ENCODE results near the gene ZFYVE28.
A peak's percentile ranks its signal among the peaks of the same experiment; 100 is the strongest.

The ZFYVE28 gene

DNA sequence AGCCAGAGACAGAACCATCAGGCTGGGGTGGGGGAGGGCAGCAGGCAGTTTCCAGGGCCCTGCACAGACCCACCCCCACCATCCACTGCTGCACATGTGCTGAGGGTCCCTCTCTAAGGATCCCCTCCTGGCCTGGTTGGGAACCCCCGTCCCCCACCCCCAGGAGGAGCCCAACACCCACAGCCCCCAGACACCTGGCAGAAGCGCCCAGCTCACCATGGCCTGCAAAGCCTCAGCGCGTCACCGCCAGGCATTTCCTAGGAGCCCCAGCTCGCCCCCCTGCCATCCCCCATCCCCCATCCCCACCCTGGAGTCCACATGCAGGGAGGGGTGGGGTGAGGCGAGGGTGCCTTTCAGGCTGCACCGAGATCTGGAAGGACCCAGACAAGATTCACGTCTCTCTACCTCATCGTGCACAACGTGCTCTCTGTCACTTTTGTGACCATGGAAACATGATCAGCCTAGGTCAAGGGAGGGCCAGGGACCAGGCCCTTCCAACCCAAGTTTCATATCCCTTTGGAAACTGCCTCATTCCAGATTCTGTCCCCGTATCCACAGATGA lies 165.8 kb downstream of the ZFYVE28 start:
- Mint-ChIP-seq H3K4me1 (peaks cover 32% of the 10 kb centered on the region), H3K9me3 (no peaks in the 10 kb centered on the region), H3K27ac (peak overlapping the region; percentile 42), H3K36me3 (ENCODE audit: low read depth) (peaks cover 17% of the 10 kb centered on the region), H3K4me3 (peak overlapping the region; percentile 42), H3K27me3 (ENCODE audit: low read depth, poor library complexity) (no peaks in the 10 kb centered on the region)
- no peak for DNase-seq
- TF ChIP-seq, protein P1, sequence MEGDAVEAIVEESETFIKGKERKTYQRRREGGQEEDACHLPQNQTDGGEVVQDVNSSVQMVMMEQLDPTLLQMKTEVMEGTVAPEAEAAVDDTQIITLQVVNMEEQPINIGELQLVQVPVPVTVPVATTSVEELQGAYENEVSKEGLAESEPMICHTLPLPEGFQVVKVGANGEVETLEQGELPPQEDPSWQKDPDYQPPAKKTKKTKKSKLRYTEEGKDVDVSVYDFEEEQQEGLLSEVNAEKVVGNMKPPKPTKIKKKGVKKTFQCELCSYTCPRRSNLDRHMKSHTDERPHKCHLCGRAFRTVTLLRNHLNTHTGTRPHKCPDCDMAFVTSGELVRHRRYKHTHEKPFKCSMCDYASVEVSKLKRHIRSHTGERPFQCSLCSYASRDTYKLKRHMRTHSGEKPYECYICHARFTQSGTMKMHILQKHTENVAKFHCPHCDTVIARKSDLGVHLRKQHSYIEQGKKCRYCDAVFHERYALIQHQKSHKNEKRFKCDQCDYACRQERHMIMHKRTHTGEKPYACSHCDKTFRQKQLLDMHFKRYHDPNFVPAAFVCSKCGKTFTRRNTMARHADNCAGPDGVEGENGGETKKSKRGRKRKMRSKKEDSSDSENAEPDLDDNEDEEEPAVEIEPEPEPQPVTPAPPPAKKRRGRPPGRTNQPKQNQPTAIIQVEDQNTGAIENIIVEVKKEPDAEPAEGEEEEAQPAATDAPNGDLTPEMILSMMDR (IDR thresholded peaks at IDR 0.05): no peak

DNA sequence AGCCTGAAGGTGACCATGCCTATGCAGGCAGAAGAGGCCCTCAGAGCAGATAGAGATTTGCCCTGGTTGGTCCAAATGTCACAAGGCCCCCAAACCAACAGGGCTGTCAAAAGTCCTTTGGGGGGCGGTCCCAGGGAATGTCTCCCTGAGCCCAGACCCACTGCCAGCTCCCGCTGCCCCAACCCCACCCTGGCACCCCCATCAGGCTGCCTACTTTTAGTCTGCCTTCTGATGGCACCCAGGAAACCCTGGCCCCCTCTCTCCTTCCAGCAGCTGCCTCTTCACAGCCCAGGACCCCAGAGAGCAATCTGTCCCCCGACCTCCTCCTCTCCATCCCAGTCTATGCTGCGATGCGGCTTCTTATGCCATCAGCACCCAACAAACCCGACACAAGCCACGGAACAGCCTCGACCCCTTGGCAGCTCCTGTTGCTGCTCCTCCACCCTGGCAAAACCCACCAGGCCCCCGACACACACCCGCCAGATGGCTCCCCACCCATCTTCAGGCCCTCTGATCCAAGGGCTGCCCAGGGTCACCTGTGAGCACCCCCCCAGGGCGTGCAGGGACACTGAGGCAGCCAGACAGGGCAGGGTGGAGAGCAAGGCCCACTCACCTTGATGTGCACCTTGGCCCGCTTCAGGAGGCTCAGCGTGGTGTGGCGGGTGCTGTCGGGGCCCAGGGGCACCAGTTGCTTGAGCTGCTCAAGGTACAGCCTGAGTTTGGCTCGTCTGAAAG lies 166.5 kb downstream of the ZFYVE28 start:
- H3K4me3 Mint-ChIP-seq: no peak overlapping the region
- no peaks in the 10 kb centered on the region for H3K9me3 Mint-ChIP-seq
- TF ChIP-seq, protein P1 (IDR thresholded peaks at IDR 0.05): no peak
- peaks cover 27% of the 10 kb centered on the region for H3K4me1 Mint-ChIP-seq
- no peak overlapping the region for H3K27ac Mint-ChIP-seq
- no peaks in the 10 kb centered on the region for H3K27me3 Mint-ChIP-seq (ENCODE audit: low read depth, poor library complexity)
- peaks cover 17% of the 10 kb centered on the region for H3K36me3 Mint-ChIP-seq (ENCODE audit: low read depth)
- no peak for DNase-seq

DNA sequence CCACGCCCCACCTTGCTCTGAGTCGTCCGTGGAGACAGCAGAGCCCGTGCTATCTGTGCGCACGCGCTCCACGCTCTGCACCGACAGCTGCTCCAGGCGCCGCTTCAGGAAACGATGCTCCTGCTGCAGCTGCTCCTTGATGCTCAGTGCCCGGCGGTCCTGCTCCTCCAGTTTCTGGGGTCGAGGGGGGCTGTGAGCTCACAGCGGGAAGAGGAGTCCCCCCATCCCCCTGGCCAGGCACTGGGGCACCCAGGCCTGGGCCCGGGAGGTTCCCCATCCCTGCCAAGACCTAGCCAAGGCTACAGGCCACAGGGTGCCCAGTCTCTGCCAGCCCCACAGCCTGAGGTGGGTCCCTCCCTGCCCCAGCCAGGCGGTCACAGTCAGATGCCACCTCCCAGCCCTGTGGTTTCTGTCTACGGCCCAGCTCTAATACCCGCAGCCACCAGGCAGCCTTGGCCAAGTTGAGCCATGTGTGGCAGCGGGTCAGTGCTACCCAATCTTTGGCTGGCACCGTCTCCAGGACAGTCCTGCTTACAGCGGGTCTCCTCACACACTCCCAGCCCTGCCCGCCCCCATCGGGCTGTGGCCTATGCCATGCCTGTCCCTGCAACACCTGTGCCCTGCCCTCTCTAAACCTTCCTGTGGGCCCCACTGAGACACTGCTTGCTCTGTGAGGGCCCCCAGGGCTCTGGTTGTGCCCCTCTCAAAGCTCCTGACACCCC lies 167.2 kb downstream of the ZFYVE28 start:
- TF ChIP-seq, protein P1 (IDR thresholded peaks at IDR 0.05): no peak
- Mint-ChIP-seq H3K36me3 (ENCODE audit: low read depth) (peaks cover 17% of the 10 kb centered on the region), H3K4me1 (peaks cover 28% of the 10 kb centered on the region), H3K27me3 (ENCODE audit: low read depth, poor library complexity) (no peaks in the 10 kb centered on the region), H3K9me3 (no peaks in the 10 kb centered on the region), H3K27ac (no peak overlapping the region), H3K4me3 (no peak overlapping the region)
- peak; percentile 1 for DNase-seq

DNA sequence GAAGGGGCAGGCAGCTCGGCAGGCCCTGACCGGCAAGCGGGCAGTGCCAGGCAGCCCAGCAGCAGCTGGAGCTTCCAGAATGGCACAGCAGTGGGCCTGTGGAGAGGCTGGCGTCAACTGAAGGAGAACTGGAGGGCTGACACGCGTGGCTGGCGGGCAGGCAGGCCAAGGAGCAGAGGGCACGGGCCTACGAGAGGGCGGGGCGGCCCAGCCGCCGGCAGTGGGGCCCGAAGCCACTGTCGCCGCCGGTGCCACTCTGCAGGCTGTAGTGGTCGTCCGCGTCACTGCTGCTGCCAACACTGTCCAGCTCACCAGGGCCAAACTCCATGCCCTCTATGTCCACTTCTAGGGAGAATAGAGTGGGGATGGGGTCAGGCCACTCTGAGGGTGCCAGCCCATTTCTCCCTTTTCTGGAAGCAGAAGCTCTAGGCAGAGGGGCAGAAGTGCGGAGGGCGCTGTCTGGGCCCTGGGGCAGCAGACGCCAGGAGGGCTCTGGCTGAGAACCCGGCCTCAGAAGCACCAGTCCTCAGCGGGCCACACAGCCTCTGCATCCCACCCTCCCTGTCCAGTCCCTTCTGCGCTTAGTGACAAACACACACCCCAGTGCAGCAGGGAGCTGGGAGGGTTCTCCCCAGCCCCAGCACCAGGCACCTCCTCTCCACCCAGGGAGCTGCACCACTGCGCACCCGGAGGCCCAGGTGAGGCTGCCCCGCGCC lies 167.9 kb downstream of the ZFYVE28 start:
- Mint-ChIP-seq H3K27me3 (ENCODE audit: low read depth, poor library complexity) (no peaks in the 10 kb centered on the region), H3K27ac (no peak overlapping the region), H3K9me3 (no peaks in the 10 kb centered on the region), H3K36me3 (ENCODE audit: low read depth) (peaks cover 17% of the 10 kb centered on the region), H3K4me1 (peaks cover 33% of the 10 kb centered on the region), H3K4me3 (no peak overlapping the region)
- peak; percentile 1 for DNase-seq
- TF ChIP-seq, protein P1 (IDR thresholded peaks at IDR 0.05): no peak

DNA sequence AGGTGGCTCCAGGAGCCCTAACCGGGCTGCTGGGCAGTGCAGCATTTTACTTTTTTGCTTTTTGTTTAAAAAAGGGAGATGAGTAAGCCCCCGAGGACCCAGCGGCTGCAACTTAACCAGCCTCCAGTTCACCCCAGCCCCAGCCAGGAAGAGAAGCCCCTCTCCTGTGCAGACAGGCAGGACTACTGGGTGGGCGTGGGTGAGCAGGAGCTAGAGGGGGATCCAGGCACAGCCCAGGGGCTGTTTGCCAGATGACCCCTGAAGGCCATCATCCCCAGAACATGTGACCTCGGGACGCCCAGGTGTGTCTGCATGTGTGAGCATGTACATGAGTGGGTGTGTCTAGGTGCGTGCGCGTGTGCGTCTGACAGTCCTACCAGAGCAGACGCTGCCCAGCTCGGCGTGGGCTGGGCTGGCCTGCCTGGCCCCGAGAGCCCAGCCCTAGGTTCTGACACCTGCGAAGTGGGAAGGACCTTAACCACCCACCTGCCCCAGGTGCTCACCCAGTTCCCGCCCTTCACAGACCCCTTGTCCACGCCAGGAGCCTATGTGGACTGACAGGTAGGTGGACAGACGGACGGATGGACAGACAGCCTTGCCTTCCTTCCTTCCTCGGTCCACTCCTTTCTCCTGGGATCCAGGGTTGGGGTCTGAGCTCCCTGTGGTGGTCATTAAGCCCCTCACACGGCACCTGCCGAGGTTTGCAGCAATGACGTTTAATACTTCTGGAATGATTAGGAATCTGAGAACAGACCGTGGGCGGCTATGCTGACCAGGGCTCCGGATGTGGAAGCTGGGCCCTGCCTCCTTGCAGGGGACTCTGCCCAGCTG lies 168.7 kb downstream of the ZFYVE28 start:
- H3K36me3 Mint-ChIP-seq (ENCODE audit: low read depth): peaks cover 17% of the 10 kb centered on the region
- no peaks in the 10 kb centered on the region for H3K9me3 Mint-ChIP-seq
- DNase-seq: no peak
- H3K4me1 Mint-ChIP-seq: peaks cover 37% of the 10 kb centered on the region
- H3K27ac Mint-ChIP-seq: no peak overlapping the region
- TF ChIP-seq, protein P1 (IDR thresholded peaks at IDR 0.05): no peak
- H3K27me3 Mint-ChIP-seq (ENCODE audit: low read depth, poor library complexity): no peaks in the 10 kb centered on the region
- no peak overlapping the region for H3K4me3 Mint-ChIP-seq
